ES-I3 (cell line): Measurements from ENCODE around the gene CNTF.

Experiments used
- H3K36me3 ChIP-seq: 2 replicates; pipeline ENCODE4 v1.6.1; 2013; ENCODE audit warnings: mild to moderate bottlenecking, low read length, control low read depth, moderate library complexity; ENCODE audit not compliant: insufficient read depth
- H3K4me1 ChIP-seq: 2 replicates; pipeline ENCODE4 v1.6.1; 2013; ENCODE audit warnings: mild to moderate bottlenecking, control low read depth, low read length; ENCODE audit not compliant: insufficient read depth
- H3K9ac ChIP-seq: 2 replicates; pipeline ENCODE4 v1.6.1; 2013; ENCODE audit warnings: low read depth, mild to moderate bottlenecking, low read length, moderate library complexity
- H3K9me3 ChIP-seq: 2 replicates; pipeline ENCODE4 v1.6.1; 2013; ENCODE audit warnings: mild to moderate bottlenecking, low read length, moderate library complexity; ENCODE audit not compliant: control insufficient read depth, insufficient read depth

CNTF gene

DNA sequence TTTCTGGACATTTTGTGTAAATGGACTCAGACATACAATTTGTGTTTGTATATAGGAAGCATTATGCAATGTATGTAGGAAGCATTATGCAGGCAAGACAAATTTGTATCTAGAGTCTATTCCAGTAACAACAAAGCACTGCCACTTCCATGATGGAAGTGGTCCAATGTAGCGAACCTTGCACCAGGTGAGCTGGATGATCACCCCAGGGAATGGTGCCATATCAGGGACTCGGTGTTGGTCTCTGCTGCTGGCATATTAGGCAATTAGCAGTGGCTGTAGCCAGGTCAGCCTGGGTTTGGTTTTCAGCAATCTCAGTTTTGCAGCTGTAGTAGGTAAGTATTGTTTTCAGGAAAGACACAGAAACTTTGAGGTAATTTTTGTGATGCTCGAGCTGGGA lies 30.8 kb upstream of the CNTF start:
- Histone ChIP-seq H3K9ac (no peak overlapping the region), H3K36me3 (no peaks in the 10 kb centered on the region), H3K4me1 (no peaks in the 10 kb centered on the region), H3K9me3 (no peaks in the 10 kb centered on the region)

DNA sequence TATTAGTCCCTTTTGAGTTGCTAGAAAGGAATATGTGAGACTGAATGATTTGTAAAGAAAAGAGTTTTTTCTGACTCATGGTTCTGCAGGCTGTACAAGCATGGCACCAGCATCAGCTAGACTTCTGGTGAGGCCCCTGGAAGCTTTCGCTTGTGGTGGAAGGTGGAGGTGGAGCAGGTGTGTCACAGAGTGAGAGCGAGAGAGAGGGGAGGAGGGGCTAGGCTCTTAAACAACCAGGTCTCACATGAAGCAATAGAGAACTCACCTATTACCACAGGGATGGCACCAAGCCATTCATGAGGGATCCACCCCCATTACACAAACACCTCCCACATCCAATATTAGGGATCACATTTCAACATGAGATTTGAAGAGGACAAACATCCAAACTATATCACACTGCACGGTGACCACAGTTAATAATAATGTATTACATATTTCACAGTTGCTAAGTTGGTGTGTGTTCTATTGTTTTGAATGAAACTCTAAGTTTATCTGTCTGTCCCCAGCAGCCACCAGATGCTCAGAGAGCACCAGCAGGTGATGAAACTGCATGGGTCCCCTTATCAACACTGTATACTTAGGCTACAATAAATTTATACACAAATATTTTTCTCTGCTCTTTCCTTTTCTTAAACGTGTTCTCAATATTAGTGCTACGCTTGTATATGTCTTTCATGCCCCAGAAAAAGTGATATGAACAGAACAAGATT lies 29.5 kb upstream of the CNTF start:
- Histone ChIP-seq H3K9ac (no peak overlapping the region), H3K36me3 (no peaks in the 10 kb centered on the region), H3K4me1 (no peaks in the 10 kb centered on the region), H3K9me3 (no peaks in the 10 kb centered on the region)

DNA sequence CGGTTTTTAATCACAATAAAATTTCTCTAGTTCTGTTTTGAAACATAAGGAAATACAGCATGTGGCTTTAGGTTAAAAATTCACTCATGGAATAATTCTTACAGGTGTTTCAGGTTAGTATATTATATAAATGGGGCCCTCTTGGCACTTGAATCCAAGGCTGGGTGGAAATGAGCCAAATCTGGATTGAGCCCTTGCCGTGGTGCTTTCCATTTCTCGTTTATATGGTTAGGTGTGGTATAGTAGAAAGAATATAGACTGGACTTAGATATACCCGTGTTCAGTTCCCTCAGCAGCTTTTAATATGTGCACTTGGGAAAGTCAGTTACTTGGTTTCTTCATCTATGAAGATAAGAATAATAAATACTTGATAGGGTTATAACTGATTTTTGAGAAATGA lies 27.6 kb upstream of the CNTF start:
- no peak overlapping the region for H3K9ac ChIP-seq
- H3K36me3 ChIP-seq, result no peaks in the 10 kb centered on the region
- no peaks in the 10 kb centered on the region; the same call in 1 of the 2 replicates for H3K4me1 ChIP-seq
- no peaks in the 10 kb centered on the region for H3K9me3 ChIP-seq

DNA sequence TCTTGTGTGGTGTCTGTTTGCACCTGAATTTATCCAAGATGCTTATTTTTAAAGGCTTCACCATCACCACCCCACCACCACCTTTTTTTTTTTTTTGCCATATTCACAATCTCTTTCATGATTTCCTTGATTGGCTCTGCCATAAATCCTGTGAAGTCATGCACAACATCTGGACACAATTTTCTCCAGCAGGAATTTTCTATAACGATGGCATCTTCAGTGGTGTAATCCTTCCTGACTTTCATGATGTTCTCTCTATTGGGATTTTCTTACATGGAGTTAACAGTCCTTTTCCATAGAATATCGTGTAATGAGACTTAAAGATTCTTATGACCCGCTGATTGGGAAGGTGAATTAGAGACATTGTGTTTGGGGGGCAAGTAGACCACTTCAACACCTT lies 25.8 kb upstream of the CNTF start:
- no peak overlapping the region for H3K9ac ChIP-seq
- H3K9me3 ChIP-seq, result no peaks in the 10 kb centered on the region
- H3K36me3 ChIP-seq, result no peaks in the 10 kb centered on the region
- H3K4me1 ChIP-seq, result no peaks in the 10 kb centered on the region; the same call in 1 of the 2 replicates

DNA sequence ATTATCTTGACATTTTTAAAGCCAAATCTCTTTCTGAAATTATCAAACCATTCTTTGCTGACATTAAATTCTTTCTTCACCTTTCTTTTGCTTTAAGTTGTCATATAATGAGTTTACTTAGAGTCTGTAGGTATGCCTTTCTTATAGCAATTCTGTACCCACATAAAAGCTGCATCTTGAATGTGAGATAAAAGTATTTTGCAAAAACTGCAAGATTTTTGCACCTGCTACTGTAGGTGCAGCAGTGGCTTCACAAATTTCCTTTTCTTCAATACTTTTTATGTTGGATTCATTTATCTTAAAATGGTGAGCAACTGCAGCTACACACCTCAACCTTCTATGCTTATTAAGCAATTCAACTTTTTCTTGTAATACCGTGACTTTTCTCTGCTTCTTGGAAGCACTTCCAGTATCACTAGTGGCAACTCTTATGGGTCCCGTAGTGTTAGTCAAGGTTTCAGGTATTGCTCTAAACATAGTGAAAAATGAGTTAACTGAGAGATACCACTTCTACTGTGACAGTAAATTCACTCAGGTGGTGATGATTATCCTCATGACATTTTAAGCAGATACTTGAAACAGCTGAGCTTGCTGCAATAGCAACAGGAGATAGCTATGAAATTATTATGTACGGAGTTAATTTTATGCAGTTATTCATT lies 24.9 kb upstream of the CNTF start:
- Histone ChIP-seq H3K36me3 (no peaks in the 10 kb centered on the region), H3K9me3 (no peaks in the 10 kb centered on the region), H3K4me1 (no peaks in the 10 kb centered on the region; the same call in 1 of the 2 replicates), H3K9ac (no peak overlapping the region)

DNA sequence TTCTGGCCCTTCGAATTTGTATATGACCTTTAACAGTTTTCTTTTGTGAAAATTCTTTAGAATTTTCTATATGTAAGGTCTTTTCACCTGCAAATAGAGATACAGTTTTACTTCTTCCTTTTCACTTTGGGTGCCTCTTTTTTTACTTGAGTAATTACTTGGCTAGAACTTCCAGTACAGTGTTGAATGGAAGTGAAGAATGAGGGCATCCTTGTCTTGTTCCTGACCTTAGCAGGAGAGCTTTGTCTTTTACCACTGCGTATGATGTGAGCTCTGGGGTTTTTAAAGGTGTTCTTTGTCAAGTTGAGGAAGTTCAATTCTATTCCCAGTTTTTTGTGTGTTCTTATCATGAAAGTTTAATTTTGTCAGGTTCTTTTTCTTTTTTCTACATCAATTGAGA lies 22.0 kb upstream of the CNTF start:
- H3K36me3 ChIP-seq, result no peaks in the 10 kb centered on the region; the same call in 1 of the 2 replicates

DNA sequence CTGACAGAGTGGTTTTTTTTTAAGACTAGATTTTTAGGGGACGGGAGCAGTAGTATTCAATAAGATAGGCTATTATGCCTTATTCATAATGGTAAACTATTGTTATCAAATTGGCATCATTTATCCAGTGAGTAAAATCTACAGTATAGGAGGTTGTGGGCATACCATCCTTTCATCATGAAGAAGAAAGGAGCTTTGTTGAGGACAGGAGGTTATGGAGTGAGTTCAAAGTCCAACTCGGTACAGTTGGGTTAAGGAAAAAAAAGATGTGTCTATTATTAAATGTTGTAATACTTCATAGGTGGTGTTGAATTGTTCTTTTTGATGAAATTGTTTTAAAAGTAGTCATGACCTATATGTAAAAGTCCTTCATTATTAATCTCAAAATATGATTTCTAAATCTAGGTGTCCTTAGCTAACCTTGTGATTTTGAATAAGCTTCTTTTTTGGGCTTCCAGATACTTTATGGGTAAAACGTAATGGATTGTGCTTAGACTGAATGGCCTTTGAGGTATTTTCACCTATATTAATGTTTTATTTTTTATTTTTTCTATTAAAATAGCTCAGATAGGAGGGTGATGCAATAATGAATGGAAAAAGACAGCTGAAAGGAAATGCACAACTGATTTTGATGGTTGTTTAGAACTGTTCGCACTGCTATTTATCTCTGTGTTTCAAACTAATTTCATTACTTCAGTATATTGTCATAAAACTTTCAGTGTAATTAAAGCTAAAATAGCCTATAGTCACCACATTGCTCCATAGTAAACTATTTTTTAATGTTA lies 15.3 kb upstream of the CNTF start:
- no peaks in the 10 kb centered on the region for H3K9me3 ChIP-seq
- H3K4me1 ChIP-seq, result no peaks in the 10 kb centered on the region
- peaks cover 2% of the 10 kb centered on the region for H3K36me3 ChIP-seq
- H3K9ac ChIP-seq, result no peak overlapping the region

More for the DNA sequence above, 22.0 kb upstream of the CNTF start:
- Histone ChIP-seq H3K9me3 (no peaks in the 10 kb centered on the region), H3K4me1 (no peaks in the 10 kb centered on the region; the same call in 1 of the 2 replicates), H3K9ac (no peak overlapping the region)

DNA sequence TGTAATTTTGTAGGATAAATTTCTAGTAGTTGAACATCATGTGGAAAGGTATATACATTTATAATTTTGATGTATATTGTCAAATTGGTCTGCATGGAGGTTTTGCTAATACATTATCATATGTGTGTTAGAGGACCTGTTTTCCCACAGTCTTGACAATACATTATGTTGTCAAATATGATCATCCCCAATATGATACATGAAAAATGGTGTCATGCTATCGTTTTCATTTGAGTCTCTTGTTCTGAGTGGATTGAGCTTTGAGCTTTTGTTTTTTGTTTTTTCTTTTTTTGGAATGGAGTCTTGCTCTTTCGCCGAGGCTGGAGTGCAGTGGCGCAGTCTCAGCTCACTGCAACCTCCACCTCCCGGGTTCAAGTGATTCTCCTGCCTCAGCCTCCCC lies 14.1 kb upstream of the CNTF start:
- Histone ChIP-seq H3K4me1 (no peaks in the 10 kb centered on the region), H3K9ac (no peak overlapping the region), H3K9me3 (no peaks in the 10 kb centered on the region), H3K36me3 (peaks cover 6% of the 10 kb centered on the region)

DNA sequence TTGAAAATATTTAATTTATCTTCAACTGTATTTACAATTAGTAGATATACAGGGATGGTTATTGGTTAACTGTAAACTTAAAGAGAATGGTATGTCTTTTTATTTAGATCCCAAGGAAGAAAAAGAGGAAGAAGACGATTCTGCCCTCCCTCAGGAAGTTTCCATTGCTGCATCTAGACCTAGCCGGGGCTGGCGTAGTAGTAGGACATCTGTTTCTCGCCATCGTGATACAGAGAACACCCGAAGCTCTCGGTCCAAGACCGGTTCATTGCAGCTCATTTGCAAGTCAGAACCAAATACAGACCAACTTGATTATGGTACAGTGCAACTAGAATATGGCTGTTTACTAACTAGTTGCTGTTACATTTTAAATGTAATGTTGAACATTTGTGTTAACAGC lies 12.7 kb upstream of the CNTF start:
- H3K4me1 ChIP-seq, result no peaks in the 10 kb centered on the region
- peaks cover 15% of the 10 kb centered on the region for H3K36me3 ChIP-seq
- H3K9ac ChIP-seq, result no peak overlapping the region
- no peaks in the 10 kb centered on the region for H3K9me3 ChIP-seq

DNA sequence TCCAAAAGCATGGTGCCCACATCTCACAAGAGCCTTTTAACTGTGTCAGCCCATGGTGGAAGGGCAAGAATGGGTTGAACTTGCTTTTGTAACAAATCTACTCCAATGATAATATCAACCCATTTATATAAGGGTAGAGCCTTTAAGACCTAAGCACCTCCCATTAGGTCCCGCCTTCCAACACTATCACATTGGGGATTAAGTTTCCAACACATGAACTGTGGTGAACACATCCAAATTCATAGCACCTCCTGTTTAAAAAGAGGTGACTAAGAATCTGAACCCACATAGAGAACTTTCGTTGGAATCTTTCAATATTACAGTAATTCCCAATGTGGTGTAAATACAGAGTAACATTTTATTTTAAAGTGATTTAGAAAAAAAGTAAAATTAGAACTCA lies 9.2 kb upstream of the CNTF start:
- H3K36me3 ChIP-seq, result peaks cover 22% of the 10 kb centered on the region
- no peaks in the 10 kb centered on the region for H3K4me1 ChIP-seq
- no peaks in the 10 kb centered on the region for H3K9me3 ChIP-seq
- H3K9ac ChIP-seq, result no peak overlapping the region

DNA sequence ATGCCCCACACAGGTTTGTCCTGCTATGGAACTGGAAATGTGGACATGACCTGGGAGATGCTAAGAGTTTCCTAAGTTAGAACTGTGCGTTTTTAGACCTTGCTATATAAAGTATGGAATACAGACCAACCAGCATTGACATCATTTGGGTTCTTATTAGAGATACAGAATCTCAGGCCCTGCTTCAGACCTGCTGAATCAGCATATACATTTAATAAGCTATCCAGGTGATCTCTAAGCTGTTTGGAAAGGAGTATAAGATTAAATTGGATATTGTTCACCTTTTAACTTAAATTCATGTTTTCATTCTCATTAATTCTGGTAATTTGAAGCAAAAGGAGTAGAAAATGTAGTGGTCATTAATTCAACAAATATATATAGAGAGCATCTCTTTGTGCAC lies 6.9 kb upstream of the CNTF start:
- peaks cover 27% of the 10 kb centered on the region for H3K36me3 ChIP-seq

DNA sequence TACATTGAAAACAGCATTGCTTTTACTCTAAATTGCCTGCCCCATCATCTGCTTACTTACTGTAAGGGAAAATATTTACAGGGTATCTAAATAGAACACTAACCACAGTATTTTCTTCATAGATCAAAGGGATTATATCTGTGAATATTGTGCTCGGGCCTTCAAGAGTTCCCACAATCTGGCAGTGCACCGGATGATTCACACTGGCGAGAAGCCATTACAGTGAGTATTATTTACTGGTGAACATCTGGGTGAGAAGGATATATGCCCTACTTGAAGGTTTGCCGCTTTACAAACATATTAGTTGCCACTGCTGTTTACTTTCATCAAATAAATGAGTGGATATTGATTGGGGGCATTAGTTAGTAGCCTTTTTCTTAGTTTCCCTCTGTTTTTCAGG lies 5.9 kb upstream of the CNTF start:
- no peaks in the 10 kb centered on the region for H3K4me1 ChIP-seq
- no peaks in the 10 kb centered on the region for H3K9me3 ChIP-seq
- H3K36me3 ChIP-seq, result peaks cover 28% of the 10 kb centered on the region
- H3K9ac ChIP-seq, result no peak overlapping the region

More for the DNA sequence above, 6.9 kb upstream of the CNTF start:
- H3K4me1 ChIP-seq, result no peaks in the 10 kb centered on the region
- H3K9ac ChIP-seq, result no peak overlapping the region
- no peaks in the 10 kb centered on the region for H3K9me3 ChIP-seq

DNA sequence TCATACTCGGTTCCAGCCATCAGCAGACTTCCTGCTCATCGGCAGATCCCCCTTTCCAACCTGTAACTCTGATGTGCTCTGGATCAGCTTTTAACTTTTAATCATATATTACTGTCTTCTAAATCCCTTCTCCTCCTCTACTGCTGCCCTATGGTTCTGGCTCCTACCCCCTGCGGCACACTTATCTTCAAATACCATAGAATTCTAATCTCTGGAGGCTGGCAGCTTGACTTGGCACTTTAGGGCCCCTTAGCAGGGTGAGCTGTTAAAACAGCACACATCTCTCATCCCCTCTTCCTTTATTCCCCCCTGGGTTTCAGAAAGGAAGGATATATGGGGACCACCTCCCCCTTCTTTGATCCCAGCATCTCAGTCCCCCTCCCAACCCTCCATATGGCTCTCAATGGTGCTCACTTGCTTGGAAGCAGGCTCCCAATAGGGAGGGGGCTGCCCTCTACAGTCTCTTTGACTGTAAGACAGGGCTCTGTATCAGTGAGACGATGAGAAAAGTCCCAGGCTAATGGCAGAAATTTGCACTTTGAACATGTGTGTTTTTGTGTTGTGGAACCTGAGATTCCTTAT lies 4.4 kb upstream of the CNTF start:
- Histone ChIP-seq H3K36me3 (peaks cover 23% of the 10 kb centered on the region), H3K4me1 (no peaks in the 10 kb centered on the region), H3K9ac (no peak overlapping the region), H3K9me3 (no peaks in the 10 kb centered on the region)

DNA sequence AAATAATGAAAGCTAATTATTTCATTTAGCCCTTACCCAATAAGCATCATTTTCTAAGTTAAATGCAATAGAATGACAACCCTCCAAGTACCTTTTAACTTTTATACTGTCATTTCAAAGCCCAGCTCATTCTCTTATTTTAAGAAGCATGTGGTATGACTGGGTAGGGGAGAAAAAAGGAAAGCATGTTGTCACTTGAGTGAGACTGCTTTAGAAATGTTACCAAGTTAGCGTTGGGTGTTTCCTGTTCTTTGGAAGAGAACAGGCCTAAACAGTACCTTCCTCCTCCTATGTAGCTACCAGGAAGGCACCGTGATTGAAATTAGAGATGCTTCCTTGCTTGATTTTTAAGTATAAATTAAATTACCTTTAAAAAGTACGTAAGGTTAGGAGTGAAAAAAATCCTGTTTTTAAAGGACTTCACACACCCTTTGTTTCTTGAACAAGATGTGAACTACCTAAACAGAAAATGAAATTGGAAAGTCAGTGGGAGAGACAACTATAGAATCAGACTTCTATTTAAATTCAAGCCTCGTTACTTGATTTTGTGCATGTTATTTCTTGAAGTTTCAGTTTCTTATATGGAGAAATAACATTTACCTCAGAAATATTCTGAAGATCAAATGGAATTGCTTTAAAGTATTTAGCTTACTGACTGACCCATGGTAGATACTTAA lies 741 bp upstream of the CNTF start:
- Histone ChIP-seq H3K4me1 (peaks cover 13% of the 10 kb centered on the region), H3K36me3 (peaks cover 24% of the 10 kb centered on the region), H3K9me3 (no peaks in the 10 kb centered on the region), H3K9ac (no peak overlapping the region)
